ENCODE measurements around the gene CCL20.
"Not testable (repeated sequence)": the region's sequence is repeated elsewhere in the genome, so short reads cannot be mapped to it uniquely, and the experiment has no call there.

Gene CCL20

DNA sequence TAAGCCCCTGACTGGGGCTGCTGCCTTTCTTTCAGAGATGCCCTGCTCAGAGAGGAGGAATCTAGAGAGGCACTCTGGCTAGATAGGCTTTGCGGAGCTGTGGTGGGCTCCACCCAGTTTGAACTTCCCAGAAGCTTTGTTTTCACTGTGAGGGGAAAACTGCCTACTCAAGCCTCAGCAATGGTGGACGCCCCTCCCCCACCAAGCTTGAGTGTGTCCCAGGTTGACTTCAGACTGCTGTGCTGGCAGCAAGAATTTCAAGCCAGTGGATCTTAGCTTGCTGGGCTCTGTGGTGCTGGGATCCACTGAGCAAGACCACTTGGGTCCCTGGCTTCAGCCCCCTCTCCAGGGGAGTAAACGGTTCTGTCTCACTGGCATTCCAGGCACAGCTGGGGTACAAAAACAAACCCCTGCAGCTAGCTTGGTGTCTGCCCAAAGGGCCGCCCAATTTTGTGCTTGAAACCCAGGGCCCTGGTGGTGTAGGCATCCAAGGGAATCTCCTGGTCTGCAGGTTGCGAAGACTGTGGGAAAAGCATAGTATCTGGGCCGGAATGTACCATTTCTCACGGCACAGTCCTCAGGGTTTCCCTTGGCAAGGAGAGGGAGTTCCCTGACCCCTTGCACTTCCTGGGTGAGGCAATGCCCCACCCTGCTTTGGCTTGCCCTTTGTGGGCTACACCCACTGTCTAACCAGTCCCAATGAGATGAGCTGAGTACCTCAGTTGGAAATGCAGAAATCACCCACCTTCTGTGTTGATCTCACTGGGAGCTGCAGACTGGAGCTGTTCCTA is 25.9 kb downstream of the CCL20 start:
- not testable (repeated sequence) for DNase-seq

DNA sequence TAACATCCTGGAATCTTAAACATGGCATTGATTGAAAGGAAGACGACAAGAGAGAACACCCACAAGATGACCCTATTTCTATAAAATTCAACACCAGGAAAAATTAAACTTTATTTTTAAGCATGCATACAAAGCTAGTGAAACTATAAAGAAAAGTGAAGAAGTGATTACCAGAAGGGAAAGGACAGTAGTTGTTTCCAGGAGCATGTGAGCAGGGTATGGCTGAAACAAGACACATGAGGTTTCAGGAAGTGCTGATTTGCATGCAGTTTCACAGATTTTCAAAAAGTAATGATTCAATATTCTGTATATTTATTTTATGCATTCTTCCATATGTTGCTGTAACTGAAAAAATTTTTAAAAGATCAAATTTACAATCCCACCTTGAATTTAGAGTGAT is 33.2 kb downstream of the CCL20 start:
- no peak for DNase-seq

DNA sequence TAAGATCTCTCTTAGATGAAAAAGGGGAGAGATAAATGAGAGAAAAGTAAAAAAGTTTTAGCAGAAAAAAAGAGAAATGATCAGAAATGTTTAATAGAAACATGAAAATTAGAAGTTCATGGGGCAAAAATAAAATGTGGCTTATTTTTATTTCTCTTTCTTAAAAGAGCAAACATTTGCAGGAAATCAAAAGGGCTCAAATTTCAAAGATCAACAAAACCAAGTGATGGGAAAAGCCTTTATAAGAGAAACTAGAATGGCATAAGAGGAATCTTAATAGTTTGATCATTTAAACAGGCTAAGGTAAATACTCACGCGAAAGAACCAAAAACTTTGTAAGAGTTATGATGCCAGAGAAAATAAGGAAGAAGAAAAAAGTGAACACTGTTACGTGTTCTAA is 34.5 kb downstream of the CCL20 start:
- DNase-seq, result no peak

DNA sequence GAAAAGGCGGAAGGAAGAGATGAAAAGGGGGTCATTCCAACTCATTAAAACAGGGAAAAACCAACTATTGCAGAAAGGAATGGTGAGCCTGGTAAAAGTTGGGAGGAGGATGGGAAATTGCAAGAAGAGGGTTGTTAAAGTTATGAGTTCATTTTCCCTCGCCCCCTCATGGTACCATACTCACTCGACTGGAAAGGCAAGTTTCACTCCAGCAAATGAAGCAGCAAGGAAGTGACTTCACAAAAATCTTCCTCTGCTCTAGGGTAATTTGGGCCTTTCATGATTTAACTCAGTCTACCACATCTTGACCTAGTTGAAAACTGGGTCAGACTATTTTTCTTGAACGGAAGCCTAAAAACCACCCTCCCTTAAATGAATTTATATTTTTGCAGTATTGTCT is 34.9 kb downstream of the CCL20 start:
- DNase-seq, result no peak

DNA sequence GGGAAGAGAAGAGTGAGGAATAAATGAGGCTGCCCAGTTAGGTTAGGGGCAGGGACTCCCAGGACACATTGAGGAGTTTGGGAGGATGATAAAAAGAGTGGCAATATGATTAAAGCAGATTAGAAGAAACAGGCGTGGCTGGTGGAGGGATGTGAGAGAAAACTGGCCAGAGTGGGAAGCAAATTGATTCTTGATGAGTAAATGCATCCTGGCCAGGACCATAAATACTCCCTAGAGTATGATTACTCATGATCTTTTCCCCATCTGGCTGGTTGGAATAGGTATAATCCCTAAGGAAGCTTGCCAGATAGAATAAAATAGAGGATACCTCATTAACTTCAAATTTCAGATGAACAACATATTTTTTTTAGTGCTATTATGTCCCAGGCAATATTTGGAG is 36.3 kb downstream of the CCL20 start:
- DNase-seq, result no peak

DNA sequence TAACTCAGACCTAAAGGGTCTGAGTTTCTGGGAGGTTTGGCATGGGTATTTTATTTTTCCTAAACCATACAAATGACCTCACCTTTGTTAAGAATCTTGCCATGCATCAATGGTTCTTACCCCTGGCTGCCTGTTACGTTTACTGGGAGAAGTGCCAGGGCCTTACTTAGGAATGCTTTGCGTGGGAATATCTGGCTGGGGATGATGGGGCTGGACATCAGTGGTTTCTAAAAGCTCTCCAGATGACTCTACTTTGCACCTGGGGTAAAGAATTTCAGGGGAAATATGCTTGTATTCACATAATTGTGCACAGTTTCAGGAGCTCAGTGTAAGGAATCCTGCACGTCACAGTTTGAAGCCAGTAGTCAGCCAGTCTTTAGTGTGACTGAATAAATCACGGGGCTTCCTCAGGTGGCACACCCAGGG is 39.6 kb downstream of the CCL20 start:
- DNase-seq, result no peak

DNA sequence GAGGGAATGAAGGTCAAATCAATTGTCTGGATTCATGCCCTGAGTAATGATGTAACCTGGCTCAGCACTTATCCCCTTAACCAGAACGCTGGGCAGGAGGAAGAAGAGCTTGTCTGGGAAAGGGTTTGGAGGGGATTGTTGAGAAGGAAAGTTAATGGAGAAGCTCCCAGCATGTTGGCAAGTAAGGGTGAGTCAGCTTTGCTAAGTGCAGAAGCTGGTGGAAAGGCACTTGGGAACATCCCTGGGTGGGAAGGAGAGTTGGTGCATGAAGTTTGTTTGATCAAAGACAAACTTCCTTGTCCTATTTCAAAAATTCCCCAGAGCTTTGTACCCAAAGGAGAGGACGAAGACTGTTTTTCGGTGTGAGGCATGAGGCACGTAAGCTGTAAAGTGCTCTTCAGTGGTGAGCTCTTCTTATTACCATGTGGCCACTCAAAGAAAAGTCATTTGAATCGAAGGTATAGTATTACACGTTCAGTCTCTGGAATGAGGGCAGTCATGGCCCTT is 40.2 kb downstream of the CCL20 start:
- DNase-seq, result no peak

DNA sequence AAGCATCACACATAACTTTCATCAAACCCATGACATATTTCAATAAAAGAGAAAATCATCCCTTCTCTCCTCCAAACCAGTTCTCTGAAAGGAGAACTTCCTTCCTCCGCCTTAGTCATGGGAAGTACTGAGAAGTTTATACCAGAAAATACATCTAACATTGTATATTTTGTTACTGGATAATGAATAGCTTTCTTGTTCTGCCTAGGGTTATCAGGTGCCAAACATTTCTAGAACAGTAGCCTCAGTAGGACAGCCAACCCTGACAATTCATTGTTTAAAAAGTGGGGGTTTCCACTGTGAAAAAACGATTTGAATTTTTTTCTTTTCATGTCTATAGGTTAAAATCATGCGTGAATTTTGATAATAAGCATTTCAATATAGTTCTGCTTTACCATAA is 41.8 kb downstream of the CCL20 start:
- no peak for DNase-seq

DNA sequence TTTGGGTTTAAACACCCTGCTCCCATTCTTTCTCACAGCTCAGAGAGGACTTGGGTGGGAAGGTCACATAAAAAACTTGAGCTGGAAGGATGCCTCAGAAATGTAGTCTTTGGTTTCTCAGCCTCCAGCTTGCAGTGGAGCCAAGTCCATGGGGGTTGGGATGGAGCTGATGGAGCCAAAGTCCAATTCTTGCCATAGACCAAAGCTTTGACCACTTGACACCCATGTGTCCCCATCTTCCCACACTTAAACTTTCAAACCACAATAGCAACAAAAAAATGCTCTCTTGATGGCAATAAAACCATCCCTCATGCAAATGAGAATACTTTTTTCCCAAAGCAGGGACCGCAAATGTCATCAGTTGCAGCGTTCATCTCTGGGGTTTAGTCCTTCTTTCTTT is 43.1 kb downstream of the CCL20 start:
- DNase-seq, result no peak

DNA sequence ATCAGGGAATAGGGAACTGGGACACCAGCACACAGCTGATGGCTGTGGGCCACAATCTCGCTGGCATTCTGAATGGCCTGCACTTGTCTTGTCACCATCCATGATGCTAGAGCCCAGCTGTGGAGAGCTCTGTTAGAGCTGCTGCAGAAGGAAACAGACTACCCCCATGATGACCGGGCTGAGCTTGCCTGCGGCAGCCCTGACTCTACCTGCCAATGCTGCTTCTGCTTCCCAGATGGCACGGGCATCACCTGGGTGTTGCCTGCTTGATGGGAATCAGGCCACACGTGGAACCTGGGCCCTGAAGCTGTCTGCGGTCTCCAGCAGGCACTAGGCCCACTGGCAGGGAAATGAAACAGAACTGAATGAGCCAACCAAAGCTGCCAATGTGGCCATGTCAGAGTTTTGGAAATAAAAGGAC is 46.6 kb downstream of the CCL20 start:
- DNase-seq, result no peak

DNA sequence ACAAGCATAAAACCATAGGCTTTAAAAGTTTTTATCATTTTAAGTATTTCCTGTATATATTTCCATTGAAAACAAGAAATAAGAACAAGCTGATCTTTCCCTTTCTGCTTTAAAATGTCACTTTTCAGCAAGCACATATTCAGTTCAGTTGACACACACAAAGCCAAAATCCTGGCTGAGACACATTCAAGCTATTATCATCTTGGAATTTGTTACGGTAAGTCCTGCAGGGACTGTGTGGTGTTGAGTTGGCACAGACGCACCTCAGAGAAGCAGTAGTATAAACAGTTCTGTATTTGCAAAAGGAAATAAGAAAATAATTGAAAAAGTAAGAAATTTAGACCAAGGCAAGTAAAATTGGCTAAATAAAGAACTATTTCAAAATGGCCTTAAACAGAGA is 47.4 kb downstream of the CCL20 start:
- no peak for DNase-seq

DNA sequence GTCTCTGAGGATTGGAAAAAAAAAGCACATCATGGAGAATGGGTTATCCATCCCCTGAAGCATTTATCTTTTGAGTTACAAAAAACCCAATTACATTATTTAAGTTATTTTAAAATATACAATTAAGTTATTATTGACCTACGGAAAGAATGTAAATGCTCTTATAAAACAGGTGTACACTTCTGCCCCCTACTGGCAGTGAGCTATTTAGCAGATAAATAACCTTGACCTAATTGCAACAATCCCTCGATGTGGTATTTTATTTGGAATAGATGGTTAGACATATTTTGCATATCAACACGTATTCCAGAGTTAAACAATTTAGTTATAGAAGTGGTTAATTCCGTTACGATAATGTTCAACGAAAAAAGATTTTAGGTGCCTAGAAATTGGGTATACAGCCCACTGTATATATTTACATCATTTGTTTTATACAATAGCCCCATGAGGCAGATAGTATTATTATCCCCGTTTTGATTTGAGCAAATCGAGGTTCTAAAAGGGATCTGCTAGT is 48.6 kb downstream of the CCL20 start:
- DNase-seq, result no peak

DNA sequence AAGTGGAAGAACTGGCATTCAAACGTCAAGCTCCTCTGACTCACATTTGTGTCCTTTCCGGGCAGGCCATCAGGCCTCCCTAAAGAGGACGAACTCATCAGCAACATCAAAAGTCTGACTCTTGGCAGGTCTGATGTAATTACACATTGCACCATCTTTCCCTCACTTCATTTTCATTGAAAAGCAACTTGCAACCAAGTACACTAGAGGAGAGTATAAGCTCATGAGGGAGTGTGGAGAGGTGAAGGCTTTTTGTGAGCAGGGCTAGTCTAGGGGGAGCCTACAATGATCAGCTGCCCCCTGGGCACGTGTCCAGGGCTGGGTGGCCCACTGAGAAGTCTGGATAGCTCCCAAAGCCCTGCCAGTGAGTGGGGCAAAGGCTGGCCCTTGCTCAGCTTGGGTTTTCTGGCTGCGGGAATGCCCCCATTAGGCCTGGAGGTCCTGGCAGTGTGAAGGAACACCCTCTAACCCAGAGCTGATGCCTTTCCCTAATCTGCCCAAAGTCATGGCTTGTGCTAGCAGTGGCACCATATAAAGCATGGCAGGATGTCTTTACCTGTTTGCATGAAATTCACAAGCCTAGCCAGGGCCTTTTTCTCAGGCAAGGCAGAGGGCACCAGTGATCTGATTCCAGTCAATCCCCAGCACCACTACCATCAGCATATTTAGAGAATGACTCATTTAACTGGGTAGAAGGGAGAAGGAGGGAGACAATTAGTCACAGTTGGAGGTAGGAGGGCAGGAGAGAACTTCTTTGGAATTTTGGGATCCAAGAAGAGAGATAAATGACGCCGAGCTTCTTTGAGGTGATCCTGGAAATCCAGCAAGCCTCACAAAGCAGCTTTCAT is 49.3 kb downstream of the CCL20 start:
- no peak for DNase-seq

DNA sequence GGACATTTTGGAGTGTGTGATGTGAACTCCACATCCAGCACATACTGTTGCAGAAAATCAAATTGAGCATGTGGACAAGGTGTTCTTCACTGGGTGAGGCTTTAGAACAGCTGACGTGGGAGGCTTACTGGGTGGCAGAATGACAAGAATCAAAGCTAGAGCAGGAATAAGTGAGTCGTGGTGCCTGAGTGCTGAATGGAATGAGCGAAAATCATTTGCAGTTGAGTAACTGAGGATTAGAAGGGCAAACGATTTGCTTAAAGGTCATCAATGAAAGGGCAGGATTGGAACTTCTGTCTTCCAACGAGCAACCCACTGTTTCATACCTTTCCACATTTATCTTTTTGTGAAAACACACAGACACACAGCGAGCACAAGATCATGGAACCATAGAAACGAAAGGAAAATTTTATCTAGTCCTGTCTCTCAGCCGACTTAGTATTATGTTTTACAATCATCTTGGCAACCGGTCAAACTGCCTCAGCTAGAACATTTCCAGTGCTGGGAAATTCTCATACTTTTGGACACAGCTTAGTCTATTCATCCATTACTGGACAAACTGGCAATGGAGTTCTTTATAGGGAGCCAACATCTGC is 50.6 kb downstream of the CCL20 start:
- no peak for DNase-seq

DNA sequence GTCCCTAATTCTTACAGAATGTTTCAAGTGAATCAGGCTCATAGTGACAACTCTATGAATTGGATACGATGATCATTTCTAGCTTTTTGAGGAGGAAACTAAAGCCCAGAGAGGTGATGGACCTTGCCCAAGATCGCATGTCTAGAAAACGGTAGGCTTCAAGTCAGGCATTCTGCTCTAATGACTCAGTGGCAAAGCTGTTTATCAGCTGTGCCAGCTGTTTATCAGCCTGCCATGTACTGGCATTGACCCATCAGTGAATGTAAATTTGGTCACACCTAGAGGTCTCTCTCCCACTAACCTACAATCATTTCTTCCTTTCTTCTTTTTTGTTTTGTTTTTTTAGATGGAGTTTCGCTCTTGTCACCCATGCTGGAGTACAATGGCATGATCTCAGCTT is 51.6 kb downstream of the CCL20 start:
- no peak for DNase-seq
